ENCODE data around the gene CST3. TPM values are rescaled to one million over a fixed set of nuclear protein-coding genes. Genes with fewer than 3 reads are reported as not detected.

Gene CST3
- total RNA-seq, 1 donor from 2014 or later = 1,106 TPM

DNA sequence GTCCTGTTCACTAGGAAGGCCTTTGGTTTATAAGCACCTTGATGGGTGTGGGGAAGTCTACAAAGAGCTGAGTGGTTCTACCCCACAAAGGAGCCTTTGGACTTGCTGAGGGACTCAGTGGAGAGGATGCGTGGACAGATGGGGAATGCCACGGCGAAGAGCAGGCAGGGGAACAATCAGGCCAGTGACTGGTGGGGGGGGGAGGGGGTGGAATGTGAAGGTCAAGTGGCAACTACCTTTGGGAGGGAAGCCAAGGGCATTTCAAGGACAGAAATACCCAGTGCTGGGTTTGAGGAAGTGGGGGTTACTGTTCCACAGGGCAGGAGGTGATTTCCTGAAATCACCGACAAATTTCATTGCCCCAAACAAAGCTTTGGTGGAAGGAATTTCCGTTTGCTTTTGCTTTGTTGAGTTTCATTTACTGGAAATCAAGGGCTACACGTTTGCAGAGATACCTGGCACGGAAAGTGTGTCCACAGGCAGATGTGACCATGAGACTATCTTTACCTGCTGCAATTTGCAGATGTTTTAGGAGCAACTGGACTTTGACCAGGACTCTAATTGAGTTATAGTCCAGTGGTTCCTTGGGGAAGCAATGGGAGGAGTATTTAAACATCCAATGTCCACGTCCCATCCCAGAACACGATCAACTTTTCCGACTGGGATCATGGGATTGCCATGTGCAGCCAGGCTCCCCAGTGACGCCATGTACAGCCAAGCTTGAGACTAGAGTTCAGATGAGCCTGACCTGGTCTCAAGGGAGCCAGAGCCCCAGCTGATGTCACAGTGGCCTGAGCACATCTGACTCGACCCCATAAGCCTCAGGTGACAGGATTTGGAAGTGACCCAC is 8.0 kb downstream of the CST3 start:
- intact Hi-C loops (cut with DNase I) = no loop called here
- no peaks in the 10 kb centered on the region for H3K27me3 ChIP-seq
- TF ChIP-seq POLR2A (IDR thresholded peaks at IDR 0.05) = no peak

DNA sequence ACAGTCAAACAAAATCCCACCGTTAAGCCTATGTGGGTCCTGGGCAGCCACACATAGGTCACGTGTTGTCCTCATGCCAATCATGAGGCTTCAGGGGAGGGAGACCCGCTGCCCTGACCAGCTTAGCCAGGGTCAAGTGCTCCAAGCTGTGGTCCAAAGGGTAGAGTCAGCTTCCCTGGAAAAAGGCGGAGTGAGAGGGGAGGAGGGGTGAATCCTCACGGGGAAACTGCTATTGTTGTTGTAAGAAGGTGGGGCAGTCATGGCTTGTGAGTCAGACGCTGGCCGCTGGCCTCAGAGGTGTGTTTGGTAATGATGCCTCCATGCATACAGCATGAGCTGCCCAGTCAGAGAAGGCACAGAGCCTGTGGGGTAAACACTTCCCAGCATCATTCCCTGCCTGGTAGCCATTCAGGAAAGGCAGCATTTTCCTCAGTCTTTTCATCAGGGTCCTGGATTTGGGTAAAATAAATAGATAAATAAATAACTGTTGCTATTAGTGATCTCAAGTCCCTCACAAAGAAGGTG is 8.7 kb downstream of the CST3 start:
- Histone ChIP-seq H3K9me3 (no peaks in the 10 kb centered on the region), H3K27me3 (no peaks in the 10 kb centered on the region), H3K4me1 (peaks cover 16% of the 10 kb centered on the region), H3K27ac (peak overlapping the region; percentile 36), H3K4me3 (no peak overlapping the region), H3K36me3 (peaks cover 0 to 14% of the 10 kb centered on the region in 2 donors)
- intact Hi-C loops (cut with DNase I) = no loop called here
- DNase-seq (ENCODE audit: extremely low spot score in 2 of 2) = peak in 1 of 2 donors; percentile 90
- TF ChIP-seq, protein P1, sequence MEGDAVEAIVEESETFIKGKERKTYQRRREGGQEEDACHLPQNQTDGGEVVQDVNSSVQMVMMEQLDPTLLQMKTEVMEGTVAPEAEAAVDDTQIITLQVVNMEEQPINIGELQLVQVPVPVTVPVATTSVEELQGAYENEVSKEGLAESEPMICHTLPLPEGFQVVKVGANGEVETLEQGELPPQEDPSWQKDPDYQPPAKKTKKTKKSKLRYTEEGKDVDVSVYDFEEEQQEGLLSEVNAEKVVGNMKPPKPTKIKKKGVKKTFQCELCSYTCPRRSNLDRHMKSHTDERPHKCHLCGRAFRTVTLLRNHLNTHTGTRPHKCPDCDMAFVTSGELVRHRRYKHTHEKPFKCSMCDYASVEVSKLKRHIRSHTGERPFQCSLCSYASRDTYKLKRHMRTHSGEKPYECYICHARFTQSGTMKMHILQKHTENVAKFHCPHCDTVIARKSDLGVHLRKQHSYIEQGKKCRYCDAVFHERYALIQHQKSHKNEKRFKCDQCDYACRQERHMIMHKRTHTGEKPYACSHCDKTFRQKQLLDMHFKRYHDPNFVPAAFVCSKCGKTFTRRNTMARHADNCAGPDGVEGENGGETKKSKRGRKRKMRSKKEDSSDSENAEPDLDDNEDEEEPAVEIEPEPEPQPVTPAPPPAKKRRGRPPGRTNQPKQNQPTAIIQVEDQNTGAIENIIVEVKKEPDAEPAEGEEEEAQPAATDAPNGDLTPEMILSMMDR (IDR thresholded peaks at IDR 0.05) = no peak
- TF ChIP-seq POLR2AphosphoS5 (IDR thresholded peaks at IDR 0.05; ENCODE audit: insufficient read depth in 1 of 2, low read depth in 1 of 2) = peak; percentile 40 to 77
- no peak for TF ChIP-seq POLR2A (IDR thresholded peaks at IDR 0.05)

More for the DNA sequence above, 8.0 kb downstream of the CST3 start:
- Histone ChIP-seq H3K4me1 (peaks cover 20% of the 10 kb centered on the region), H3K27ac (peak overlapping the region; percentile 36), H3K4me3 (no peak overlapping the region), H3K9me3 (no peaks in the 10 kb centered on the region), H3K36me3 (peaks cover 0 to 15% of the 10 kb centered on the region in 2 donors)
- DNase-seq (ENCODE audit: extremely low spot score in 2 of 2) = no peak

DNA sequence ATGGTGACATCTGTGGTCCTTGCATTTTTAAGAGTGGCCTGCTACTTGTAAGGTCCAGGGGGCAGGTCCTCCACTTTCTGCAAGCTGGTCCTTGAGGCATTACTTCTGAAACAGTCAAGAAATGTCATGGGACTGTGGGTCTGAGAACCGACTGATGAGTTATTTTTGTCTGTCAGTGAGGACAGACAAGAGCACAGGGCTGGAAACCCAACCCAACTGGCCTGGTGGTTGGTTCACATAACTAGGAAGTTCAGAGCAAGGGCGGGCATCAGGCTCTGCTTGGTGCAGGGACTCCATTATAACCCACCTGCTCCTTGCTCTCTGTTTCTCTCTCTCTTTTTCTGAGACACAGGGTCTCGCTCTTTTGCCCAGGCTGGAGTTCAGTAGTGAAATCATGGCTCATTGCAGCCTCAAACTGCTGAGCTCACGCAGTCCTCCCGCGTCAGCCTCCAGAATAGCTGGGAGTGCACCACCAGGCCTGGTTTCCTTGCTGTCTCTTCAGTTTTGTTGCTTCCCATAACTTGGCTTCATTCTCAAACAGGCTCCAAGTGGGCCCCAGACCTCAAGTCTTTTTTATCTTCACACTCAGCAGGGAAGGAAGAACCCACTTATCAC is 9.2 kb downstream of the CST3 start:
- Histone ChIP-seq H3K27ac (peak overlapping the region; percentile 36), H3K27me3 (no peaks in the 10 kb centered on the region), H3K4me3 (no peak overlapping the region), H3K36me3 (peaks cover 0 to 8% of the 10 kb centered on the region in 2 donors), H3K9me3 (no peaks in the 10 kb centered on the region), H3K4me1 (peaks cover 20% of the 10 kb centered on the region)
- intact Hi-C loops (cut with DNase I) = no loop called here
- no peak for TF ChIP-seq POLR2A (IDR thresholded peaks at IDR 0.05)
- TF ChIP-seq, protein P1 (IDR thresholded peaks at IDR 0.05) = no peak
- no peak for TF ChIP-seq POLR2AphosphoS5 (IDR thresholded peaks at IDR 0.05; ENCODE audit: insufficient read depth in 1 of 2, low read depth in 1 of 2)
- DNase-seq (ENCODE audit: extremely low spot score in 2 of 2) = no peak

DNA sequence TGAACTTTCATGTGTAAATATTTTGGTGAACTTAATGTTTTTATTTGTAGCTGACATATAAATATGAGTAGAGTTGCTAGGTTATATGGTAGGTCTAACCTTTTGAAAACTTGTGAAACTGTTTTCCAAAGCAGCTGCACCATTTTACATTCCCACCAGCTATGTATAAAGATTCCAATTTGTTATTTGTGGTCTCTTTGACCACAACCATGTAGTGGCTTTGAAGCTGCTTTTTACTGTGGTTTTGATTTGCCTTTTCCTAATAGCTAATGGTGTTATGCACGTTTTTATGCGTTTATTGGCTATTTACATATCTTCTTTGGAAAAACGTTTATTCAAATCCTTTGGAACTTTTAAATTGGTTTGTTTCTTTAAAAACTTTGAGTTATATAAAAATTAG is 10.3 kb downstream of the CST3 start:
- Histone ChIP-seq H3K4me3 (no peak overlapping the region), H3K27ac (no peak overlapping the region), H3K36me3 (no peaks in the 10 kb centered on the region), H3K4me1 (peaks cover 26% of the 10 kb centered on the region), H3K9me3 (no peaks in the 10 kb centered on the region), H3K27me3 (no peaks in the 10 kb centered on the region)
- intact Hi-C loops (cut with DNase I) = no loop called here
- TF ChIP-seq POLR2AphosphoS5 (IDR thresholded peaks at IDR 0.05; ENCODE audit: insufficient read depth in 1 of 2, low read depth in 1 of 2) = no peak
- TF ChIP-seq, protein P1 (IDR thresholded peaks at IDR 0.05) = no peak
- TF ChIP-seq POLR2A (IDR thresholded peaks at IDR 0.05) = no peak
- no peak for DNase-seq (ENCODE audit: extremely low spot score in 2 of 2)

DNA sequence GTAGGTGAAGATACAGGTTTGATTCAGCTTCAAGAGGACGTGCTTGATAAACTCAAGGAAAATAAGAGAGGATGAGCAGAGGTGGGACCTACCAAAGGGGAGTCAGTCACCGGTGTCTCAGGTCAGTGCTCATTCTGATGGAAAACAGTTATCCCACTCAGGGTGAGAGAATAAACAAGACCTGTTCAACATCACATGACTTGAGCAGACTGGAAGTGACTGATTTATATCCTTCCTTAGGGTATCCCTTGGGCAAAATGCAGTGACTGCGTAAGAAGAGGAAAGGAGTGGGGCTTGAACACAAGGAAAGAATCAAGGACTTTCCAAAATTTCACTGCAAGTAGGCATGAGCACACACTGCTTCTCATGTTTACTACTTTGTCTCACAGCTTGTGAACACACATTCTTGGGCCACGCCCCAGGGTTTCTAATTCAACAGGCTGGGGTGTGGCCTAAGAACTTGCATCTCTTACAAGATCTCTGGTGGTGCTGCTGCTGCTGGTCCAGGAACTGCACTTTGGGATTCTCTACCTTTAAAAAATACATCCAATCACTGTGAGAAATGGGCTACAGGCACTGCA is 11.6 kb downstream of the CST3 start:
- peaks cover 33% of the 10 kb centered on the region for H3K4me1 ChIP-seq
- no peak for TF ChIP-seq POLR2A (IDR thresholded peaks at IDR 0.05)
- TF ChIP-seq POLR2AphosphoS5 (IDR thresholded peaks at IDR 0.05; ENCODE audit: insufficient read depth in 1 of 2, low read depth in 1 of 2) = peak in 1 of 2 donors; percentile 31
- peak overlapping the region; percentile 56 for H3K27ac ChIP-seq

More for the DNA sequence above, 11.6 kb downstream of the CST3 start:
- H3K27me3 ChIP-seq = no peaks in the 10 kb centered on the region
- no peaks in the 10 kb centered on the region for H3K9me3 ChIP-seq
- H3K36me3 ChIP-seq = no peaks in the 10 kb centered on the region
- intact Hi-C loops (cut with DNase I) = no loop called here
- H3K4me3 ChIP-seq = no peak overlapping the region
- peak in 1 of 2 donors; percentile 79 for DNase-seq (ENCODE audit: extremely low spot score in 2 of 2)

Measured in vagina (tissue), 2 donors.